HG02571 (cell line): ENCODE measurements around the gene ERG.

Experiments used
- ATAC-seq: cut with Tn5 transposase; IDR thresholded peaks from one replicate; pipeline ENCODE4 v1.9.1; 2021; ENCODE audit warnings: mild to moderate bottlenecking, moderate library complexity; ENCODE audit not compliant: unreplicated experiment

The ERG gene

DNA sequence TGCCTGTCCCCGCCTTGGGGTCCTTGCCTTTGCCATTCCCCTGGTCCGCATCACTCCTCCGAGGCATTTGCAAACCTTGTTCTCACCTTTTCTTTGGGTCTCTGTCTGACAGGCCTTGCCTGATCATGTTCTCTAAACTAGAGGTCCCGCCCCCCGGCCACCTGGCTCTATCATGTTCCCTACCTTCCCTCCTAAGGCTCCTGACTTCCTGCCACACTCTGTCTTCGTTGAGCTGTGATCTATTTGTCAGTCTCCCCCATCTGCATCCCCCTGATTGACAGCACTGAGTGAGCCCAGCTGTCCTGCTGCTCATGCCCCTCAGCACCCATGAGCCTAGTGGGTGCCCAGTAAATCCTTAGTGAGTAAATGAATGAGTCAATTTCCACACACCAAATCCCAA lies 22.8 kb downstream of the ERG start:
- no peak for ATAC-seq

DNA sequence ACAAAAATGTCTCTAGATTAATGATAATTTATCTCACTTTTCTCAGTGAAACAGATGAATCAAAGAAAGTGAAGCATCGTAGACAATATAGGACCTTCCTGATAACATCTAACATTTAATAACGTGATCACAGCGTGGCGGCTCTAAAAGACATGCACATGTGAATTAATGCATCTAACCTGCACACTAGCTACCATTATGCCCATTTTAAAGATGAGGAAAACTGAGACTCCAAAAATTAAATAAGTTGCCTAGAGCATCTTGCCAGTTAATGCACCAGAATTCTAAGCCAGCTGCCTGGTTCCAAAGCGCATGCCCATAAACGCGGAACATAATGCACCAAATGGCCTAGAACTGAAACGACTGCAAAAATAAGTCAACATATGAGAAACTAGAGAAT lies 23.5 kb downstream of the ERG start:
- ATAC-seq, result no peak

DNA sequence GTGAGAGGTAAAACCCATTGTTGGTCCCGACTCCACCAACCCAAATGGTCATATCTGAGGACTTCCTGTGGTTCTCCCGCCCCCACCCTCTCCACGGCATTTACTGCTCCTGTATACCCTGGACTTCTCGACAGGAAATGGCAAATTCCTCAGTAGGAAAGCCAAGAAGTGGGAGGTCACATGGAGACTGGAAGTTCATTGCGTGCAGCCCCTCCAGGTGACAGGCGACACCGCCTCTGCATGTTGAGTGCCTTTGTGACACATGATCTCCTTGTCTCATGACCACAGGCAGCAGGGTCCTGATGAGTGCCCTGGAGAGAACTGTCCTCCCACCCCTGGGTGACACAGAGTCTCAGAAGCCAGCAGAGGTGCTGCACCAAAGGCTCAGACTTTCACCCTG lies 24.2 kb downstream of the ERG start:
- no peak for ATAC-seq

DNA sequence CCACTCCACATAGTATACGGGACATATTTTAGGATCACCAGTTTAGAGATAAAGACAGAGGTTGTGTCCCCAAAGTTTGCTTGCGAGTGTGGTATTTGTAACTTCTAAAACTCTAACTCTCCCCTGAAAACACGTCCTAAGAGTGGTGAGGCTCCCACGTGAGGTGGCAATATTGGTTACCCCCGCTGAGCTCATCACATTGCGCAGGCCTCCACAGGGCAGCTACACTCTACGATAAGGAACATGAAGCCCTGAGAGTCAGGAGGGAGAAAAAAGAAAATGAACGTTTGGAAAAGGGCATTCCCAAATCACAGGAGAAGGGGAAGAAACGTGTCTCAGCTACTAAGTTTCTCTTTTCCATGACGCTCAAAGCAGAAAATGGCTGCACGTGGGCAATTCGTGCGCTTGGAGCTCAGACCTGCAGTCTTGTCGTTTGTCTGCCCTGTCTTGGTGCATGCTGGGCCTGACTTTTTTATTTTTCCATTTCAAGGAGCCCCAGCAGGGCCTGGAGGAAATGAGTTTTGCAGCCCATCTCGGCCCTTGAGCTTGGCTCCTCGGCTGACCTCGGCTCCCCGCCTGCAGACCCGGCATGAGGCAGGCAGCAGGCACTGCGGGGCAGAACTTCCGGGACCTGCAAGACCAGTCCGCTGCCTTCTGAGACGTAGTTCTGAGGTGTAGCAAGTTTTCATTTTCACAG lies 25.7 kb downstream of the ERG start:
- ATAC-seq, result no peak

- ATAC-seq, result no peak
Observed at GRCh38 chr21:38471766-38472165, 26.5 kb downstream of the ERG start.

DNA sequence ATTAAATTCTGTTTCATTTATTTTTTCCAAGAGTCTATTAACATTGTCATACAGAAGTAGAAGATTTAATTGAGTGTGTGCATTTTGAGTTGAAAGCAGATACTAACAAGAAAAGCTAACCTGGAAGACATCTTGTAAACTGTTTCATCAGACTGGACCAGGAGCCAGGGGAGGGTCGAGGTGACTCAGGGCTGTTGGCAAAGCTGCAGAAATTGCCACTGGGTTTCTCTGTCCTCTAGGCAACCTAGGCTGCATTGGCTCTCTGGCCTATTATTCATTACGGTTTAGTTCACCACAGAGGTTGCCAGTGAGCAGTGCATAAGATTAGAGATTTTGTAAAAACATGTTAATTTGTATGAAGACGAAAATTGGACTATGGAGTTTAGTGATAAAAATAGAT lies 27.5 kb downstream of the ERG start:
- no peak for ATAC-seq

DNA sequence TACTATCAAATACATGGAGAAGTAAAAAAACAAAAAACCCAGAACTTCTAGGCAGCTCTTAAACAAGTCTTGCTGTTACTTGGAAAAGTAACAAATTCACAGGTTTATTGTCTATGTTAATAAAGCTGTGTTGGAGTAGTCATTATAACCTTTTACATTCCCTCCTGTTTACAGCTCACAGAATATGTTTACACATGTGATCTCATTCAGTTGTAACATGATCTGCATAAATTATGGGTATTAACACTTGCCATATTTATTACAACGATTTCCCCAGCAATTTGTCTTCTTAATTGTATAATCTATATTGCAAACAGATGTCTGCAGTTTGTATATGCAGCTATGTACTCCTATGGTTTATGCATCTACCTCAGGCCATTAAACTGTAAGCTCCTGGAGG lies 28.6 kb downstream of the ERG start:
- no peak for ATAC-seq

DNA sequence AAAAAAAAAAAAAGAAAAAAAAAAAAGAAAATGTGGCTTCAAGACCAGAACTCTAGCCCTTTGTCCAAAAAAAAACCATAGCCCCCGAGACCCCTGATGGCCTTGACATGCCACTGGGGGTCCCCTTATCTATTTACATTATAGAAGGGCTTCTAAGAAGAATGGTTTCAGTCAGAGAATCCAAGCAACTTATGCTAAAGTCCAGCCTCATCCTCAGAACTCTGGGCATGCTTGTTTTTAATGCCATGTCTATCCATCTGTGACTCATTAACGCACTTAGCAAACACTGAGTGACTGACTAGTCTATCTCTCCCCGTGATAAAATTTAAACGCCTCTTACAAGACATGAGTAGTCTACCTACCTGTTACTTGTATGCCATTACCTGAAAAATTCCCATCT lies 29.3 kb downstream of the ERG start:
- no peak for ATAC-seq

GRCh38 chr21:38467911-38468310 lies 30.4 kb downstream of the ERG start:
- ATAC-seq, result no peak

GRCh38 chr21:38467374-38467773 lies 30.9 kb downstream of the ERG start:
- no peak for ATAC-seq

- no peak for ATAC-seq
Observed at GRCh38 chr21:38460171-38460742, 38.0 kb downstream of the ERG start.

DNA sequence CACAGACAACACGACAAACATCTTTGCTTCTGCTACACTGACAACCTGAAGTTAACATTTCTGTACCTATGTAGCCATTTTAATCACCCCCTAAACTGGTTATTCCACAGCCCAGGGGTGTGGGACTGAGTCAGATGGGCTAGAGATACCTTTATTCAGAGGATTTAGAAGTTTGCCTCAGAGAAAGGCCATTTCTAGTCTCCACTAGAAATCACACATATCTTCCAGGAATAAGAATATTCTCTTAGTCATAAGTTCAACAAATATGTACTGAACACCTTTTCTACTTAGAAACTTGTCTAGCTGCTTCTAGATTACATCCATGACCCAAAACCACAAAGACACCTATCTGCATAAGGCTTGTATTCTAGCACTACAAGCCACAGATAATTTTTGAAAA lies 38.8 kb downstream of the ERG start:
- no peak for ATAC-seq

- ATAC-seq, result no peak
Observed at GRCh38 chr21:38455403-38455802, 42.9 kb downstream of the ERG start.

GRCh38 chr21:38454702-38455101 lies 43.6 kb downstream of the ERG start:
- ATAC-seq, result no peak

- no peak for ATAC-seq
Observed at GRCh38 chr21:38454161-38454560, 44.1 kb downstream of the ERG start.

DNA sequence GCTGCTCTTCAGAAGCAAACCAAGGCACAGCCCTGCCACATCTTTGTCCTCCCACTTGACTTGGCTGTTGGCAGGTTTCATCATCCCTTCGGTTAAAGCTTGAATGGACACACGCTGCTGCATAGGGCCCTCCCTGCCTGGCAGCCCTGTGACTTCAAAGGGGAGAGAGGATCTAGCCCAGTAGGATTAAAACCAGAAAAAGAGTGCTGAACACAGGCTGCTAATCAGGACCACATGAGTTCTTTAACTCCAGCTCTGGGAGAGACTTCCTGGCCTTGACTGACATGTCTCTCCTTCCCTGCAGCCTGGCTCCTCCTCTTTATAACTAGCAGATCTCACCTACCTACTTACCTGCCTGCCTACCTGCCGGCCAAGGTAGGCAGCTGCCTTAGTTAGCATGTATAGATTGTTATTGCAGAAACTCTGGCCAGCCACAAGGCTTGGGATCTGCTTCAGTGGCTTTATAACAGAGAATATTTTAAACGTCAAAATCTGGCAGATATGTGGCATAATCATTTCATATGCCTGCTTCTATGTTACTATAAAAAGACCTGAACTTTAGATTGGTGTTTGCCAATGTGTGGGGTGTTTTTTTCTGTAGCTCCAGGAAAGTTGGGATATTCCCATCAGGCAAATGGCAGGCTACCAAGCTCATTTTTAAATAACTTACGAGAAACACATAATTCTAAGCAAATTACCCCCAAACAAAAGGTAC lies 49.4 kb downstream of the ERG start:
- ATAC-seq, result no peak

GRCh38 chr21:38447611-38448010 lies 50.7 kb downstream of the ERG start:
- no peak for ATAC-seq

- no peak for ATAC-seq
Observed at GRCh38 chr21:38444691-38445090, 53.6 kb downstream of the ERG start.

- ATAC-seq, result no peak
Observed at GRCh38 chr21:38443110-38443509, 55.2 kb downstream of the ERG start.

DNA sequence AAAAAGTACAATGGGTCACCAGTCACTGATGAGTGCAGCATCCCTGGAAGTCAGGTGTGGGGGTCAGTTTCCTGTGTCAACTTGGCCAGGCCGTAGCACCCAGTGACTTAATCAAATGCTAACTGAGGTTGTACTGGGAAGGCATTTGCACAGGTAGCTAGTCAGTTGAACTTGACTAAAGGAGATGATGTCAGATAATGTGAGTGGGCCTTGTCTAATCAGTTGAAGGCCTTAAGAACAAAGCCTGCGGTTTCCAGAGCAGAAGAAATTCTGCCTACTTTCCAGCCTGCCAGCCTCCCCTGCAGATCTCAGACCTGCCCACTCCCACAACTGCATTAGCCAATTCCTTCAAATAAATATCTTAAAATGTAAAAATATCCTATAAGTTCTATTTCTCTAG lies 57.1 kb downstream of the ERG start:
- ATAC-seq, result no peak

DNA sequence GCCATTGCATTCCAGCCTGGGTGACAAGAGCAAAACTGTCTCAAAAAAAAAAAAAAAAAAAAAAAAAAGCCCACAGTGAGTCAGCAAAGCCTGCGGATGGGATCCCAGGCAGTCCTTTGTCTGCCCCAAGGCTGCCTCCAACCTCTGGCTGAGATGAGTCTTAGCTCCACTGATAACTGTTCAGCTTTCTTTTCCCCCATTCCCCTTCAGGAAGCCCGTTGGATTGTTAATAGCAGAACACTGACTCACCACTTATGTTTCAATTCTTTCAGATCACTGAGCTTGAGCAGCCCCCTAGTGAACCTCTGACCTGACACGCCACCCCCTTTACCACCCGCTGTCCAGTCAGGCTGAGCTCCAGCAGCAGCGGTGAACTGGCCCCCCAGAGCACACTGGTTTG lies 57.5 kb downstream of the ERG start:
- no peak for ATAC-seq

GRCh38 chr21:38439957-38440356 lies 58.3 kb downstream of the ERG start:
- no peak for ATAC-seq
